ENCODE measurements around the gene CRHBP.
"Not testable (repeated sequence)": the region's sequence is repeated elsewhere in the genome, so short reads cannot be mapped to it uniquely, and the experiment has no call there.

The CRHBP gene, protein sequence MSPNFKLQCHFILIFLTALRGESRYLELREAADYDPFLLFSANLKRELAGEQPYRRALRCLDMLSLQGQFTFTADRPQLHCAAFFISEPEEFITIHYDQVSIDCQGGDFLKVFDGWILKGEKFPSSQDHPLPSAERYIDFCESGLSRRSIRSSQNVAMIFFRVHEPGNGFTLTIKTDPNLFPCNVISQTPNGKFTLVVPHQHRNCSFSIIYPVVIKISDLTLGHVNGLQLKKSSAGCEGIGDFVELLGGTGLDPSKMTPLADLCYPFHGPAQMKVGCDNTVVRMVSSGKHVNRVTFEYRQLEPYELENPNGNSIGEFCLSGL

DNA sequence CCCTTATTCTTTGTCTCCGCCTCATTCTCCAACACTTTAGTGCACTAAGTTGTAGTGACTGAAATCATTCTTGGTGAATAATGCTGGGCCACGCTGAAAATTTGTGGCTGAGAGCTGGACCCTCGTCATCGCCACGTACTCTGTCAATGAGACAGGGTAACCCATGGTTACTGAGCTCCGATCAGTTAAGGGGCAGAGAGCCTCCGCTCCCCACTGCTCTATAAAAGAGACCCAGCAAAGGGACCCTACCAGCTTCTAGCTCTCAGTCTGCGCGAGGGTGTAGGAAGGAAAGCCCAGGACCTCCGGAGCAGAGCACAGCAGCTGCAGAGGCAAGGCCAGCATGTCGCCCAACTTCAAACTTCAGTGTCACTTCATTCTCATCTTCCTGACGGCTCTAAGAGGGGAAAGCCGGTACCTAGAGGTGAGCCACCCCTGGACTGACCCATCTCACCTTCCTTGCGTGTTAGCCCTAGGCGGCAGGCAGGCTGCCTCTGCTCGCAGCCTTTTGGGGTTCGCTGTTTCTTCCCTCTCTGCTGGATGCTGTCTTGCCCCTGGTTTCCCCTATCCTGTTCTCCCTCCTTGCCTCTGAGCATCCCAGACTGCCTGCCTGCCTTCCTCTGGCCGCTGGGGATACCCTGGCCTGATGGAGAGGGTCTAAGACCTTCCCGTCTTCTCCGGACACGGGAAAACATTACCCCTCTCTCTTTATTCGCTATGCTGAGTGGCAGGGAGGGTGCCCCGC, at the start of gene CRHBP:
CRHBP (plus strand) TSS at position 251 of the 742 bp plus-strand sequence; CDS start at position 341, 90 bp downstream.
- no peak within 1 kb of the TSS for H3K4me3 ChIP-seq (ENCODE audit: low read length)
- no peak for TF ChIP-seq ZNF274 (IDR thresholded peaks at IDR 0.05; ENCODE audit: low read depth, low read length)

DNA sequence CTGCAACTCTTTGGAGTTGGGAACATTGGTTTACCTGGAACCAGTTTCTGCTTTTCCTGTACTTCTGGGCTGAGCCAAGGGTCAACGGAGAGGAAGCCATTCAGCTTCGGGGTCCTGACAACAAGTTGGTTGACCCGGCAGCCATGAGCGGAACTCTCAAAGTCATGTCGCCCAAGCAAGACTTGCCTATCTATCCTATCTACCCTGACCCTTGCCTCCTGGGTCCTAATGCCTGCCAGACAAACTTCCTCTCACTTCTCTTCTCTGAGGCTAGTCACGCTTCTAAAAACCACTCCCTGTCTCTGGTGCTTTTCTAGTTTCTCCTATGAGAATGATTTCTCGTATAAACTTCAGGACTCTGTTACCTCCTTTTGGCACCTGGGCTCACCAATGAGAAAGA, 44.7 kb upstream of the CRHBP start:
- no peak overlapping the region for H3K4me3 ChIP-seq (ENCODE audit: low read length)
- no peak for TF ChIP-seq ZNF274 (IDR thresholded peaks at IDR 0.05; ENCODE audit: low read depth, low read length)

DNA sequence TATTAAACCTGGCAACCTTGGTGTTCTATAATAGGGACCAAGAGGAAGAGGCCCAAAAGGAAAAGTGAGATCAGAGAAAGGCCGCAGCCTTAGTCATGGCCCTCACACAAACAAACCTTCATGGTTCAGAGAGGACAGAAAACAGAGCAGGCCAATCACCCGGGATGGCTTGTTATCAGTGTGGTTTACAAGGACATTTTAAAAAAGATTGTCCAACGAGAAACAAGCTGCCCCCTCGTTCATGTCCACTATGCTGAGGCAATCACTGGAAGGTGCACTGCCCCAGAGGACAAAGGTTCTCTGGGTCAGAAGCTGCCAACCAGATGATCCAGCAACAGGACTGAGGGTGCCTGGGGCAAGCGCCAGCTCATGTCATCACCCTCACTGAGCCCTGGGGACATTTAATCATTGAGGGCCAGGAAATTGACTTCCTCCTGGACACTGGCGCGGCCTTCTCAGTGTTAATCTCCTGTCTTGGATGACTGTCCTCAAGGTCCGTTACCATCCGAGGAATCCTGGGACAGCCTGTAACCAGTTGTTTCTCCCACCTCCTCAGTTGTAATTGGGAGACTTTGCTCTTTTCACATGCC, 42.4 kb upstream of the CRHBP start:
- H3K4me3 ChIP-seq (ENCODE audit: low read length): not testable (repeated sequence)

DNA sequence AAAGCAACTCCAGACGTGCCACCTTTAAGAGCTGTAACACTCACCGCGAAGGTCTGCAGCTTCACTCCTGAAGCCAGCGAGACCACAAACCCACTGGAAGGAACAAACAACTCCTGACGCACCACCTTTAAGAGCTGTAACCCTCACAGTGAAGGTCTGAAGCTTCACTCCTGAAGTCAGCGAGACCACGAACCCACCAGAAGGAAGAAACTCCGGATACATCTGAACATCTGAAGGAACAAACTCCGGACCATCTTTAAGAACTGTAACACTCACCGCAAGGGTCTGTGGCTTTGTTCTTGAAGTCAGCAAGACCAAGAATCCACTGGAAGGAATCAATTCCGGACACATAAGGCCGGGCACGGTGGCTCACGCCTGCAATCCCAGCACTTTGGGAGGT, 38.2 kb upstream of the CRHBP start:
- not testable (repeated sequence) for H3K4me3 ChIP-seq (ENCODE audit: low read length)

DNA sequence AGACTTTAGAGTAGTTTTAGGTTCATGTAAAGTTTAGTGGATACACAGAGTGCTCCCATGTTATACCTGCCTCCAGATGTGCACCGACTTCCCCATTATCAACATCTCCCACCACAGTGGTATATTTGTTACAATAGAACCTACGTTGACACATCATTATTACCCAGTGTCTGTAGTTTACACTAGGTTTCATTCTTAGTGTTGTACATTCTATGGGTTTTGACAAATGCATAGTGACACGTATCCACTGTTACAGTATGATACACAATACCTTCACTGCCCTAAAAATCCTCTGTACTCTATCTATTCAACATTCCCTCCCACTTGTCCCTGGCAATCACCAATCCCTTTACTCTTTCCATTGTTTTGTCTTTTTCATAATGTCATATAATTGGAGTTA, 34.3 kb upstream of the CRHBP start:
- TF ChIP-seq ZNF274 (IDR thresholded peaks at IDR 0.05; ENCODE audit: low read depth, low read length): no peak
- H3K4me3 ChIP-seq (ENCODE audit: low read length): no peak overlapping the region

DNA sequence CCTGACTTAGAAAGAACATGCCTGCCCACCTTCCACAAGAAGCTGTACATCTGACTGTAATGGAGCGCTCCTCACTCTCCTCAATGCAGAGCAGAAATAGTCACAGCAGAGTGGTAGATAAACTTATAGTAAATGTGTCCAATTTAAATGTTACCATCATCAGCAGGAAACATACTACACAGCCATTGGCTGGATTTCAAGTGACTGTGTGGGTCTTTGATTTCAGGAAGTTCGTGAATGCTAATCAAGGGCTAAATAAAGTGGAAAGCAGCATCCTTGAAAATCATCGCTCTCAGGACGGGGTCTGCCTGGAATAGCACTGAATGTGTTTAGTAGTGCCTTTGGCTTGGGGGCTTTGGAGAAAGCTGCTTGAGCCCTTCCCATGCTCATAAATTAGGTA, 32.4 kb upstream of the CRHBP start:
- no peak for TF ChIP-seq ZNF274 (IDR thresholded peaks at IDR 0.05; ENCODE audit: low read depth, low read length)
- H3K4me3 ChIP-seq (ENCODE audit: low read length): no peak overlapping the region

DNA sequence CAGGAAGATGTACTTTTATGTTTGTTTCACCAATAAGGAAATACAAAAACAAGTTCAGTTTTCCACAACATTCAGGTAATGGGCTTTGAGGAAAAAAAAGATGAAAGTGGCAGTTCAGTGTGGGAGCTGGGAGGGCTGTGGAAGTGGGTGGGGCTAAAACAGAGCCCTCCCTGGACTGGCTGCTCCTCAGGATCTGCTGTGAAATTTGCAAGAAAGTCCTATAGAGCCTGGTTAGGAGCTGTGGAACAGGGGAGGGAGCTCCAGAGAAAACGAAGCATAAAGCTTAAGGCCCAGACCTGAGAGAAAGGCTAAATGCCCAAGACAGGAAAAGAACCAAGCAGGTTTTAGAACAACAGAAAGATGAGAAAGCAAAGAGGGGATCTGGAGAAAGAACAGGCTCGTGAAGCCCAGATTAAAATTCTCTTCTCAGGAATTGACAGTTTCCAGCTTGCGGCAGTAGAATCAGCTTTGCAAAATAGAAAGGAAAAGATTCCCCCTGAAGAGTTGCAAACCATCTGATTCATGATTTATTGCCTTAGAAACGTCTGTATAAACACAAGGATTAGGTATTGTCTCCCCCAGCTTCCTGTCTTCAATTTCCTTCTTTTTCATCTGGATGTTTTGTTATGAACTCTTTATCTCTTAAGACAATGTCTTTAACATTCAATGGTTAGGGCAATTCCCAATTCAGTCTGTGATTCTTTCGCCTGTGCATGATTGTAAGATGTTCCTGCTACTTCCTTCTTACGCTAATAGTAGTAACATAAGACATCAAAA, 26.3 kb upstream of the CRHBP start:
- no peak overlapping the region for H3K4me3 ChIP-seq (ENCODE audit: low read length)
- TF ChIP-seq ZNF274 (IDR thresholded peaks at IDR 0.05; ENCODE audit: low read depth, low read length): no peak

DNA sequence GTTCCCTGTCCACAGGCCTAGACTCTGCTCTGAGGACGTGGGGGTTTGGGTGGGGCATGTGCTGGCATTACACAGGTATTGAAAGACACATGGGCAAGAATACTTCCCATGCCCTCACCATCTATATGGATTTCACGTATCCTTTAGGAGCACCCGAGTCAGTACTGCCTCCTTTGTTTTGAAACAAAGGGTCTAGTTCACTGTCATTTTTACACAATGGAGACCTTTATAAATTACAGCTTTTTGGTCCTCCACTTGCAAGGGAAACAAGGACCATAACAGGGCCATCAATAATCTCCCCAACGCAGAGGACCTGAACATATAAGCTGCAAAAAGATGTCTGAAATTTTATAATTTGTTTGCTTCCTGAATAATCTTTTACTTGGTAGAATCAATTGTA, 24.9 kb upstream of the CRHBP start:
- no peak overlapping the region for H3K4me3 ChIP-seq (ENCODE audit: low read length)
- TF ChIP-seq ZNF274 (IDR thresholded peaks at IDR 0.05; ENCODE audit: low read depth, low read length): no peak

DNA sequence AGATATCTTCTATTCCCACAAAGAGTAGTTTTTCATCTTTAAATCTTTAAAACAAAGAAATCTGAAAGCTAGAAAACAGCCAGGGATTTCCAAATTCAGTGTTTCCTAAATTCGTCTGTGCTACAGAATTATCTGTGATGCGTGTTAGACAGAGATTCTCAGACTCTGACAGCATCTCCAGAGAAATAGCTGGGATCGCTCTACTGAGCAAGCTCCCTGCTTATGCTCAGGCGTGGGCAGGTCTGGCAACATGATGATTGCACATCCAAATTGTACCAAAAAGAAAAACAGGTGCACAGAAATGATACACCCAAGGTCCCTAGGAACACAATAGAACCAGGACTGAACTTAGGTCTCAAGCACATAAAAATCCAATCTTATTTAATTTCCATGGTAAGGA, 22.8 kb upstream of the CRHBP start:
- H3K4me3 ChIP-seq (ENCODE audit: low read length): no peak overlapping the region
- TF ChIP-seq ZNF274 (IDR thresholded peaks at IDR 0.05; ENCODE audit: low read depth, low read length): no peak

DNA sequence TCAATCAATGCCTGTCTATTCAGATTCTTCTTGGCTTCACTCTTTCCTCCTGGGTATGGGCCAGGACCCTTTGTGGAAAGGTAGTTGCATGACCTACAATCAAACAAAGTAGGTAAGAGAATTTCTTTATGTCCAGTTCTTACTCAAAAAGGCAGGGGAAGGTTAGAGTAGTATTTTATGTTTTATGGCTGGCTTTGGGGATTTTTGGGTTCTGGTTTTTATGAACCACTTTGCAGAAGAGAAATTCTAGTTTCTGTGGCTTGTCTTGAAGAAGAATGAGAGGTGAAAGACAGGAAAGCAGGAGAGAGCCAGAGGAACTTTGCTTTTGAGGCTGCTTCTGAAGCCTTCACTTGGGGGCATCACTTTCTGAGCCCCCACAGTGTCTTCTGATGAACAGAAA, 14.7 kb upstream of the CRHBP start:
- TF ChIP-seq ZNF274 (IDR thresholded peaks at IDR 0.05; ENCODE audit: low read depth, low read length): no peak
- no peak overlapping the region for H3K4me3 ChIP-seq (ENCODE audit: low read length)

DNA sequence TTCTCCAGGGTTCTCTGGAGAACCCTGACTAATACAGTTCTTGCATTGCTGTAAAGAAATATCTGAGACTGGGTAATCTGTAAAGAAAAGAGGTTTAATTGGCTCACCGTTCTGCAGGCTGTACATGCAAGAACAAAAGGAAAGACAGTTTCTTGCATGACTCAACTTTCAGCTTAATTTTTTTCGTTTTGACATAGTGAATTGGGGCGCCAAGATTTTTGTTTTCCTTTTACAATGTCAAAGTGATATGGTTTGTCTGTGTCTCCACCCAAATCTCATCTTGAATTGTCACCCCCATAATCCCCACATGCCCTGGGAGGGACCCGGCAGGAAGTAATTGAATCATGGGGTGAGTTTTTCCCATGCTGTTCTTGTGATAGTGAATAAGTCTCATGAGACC, 11.8 kb upstream of the CRHBP start:
- TF ChIP-seq ZNF274 (IDR thresholded peaks at IDR 0.05; ENCODE audit: low read depth, low read length): no peak
- H3K4me3 ChIP-seq (ENCODE audit: low read length): no peak overlapping the region

DNA sequence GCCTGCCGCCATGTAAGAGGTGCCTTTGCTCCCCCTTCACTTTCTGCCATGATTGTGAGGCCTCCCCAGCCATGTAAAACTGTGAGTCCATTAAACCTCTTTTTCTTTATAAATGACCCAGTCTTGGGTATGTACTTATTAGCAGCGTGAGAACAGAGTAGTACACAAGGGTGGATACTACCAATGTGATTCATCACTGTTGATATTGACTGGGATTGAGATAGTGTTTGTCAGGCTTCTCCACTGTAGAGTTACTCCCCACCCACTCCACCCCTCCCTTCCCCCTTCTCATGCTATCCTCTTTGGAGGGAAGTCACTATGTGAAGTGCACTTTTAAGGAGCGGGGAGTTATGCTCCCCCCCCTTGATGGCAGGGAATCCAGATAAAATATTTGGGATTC, 11.4 kb upstream of the CRHBP start:
- no peak overlapping the region for H3K4me3 ChIP-seq (ENCODE audit: low read length)
- TF ChIP-seq ZNF274 (IDR thresholded peaks at IDR 0.05; ENCODE audit: low read depth, low read length): no peak

DNA sequence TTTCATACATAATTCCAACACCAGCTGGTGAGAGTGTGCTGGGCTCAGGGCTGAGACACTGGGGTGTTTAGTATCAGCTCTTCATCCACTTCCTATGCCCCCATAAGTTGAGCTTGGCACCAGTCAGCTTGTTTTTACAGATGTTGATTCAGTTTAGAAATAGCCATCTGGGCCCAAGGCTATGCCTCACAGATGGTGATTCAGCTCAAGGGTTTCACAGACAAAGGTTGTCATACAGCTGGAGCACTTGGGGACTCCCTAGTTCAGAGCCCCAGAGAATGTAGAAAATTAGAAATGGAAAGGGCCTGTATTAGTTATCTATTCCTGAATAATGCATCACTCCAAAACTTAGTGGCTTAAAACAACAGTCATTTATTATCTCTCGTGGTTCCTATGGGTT, 10.3 kb upstream of the CRHBP start:
- no peak for TF ChIP-seq ZNF274 (IDR thresholded peaks at IDR 0.05; ENCODE audit: low read depth, low read length)
- H3K4me3 ChIP-seq (ENCODE audit: low read length): no peak overlapping the region

DNA sequence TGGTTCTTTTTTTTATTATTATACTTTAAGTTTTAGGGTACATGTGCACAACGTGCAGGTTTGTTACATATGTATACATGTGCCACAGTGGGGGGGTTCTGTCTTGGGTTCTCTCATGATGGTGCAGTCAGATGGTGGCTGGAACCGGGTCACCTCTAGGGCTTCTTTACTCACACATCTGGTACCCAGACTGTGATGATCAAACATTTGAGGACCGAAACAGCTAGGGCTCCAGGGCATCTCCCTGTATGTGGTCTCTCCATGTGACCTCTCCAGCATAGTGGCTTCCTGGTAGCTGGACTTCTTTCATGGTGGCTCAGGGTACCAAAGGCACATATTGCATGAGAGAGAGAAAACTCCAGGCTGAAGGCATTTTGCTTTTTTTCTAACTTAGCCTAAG, 9.8 kb upstream of the CRHBP start:
- TF ChIP-seq ZNF274 (IDR thresholded peaks at IDR 0.05; ENCODE audit: low read depth, low read length): no peak

DNA sequence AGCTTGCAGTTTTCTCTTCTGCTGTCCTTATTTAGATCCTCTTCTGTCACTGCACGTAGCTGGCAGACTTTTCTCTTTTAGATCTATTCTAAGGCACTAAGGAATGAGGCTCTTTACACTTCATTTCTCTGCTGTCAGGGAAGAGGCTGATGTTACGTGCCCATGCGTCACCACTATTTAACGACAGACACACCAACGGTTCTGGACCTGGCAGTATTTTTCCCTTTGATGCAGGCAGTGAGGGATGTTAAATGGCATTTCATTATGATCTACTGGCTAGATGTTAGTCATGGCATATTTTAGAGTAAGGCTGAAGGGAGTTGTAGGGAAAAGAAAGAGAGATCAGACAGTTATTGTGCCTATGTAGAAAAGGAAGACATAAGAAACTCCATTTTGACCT, 8.2 kb upstream of the CRHBP start:
- TF ChIP-seq ZNF274 (IDR thresholded peaks at IDR 0.05; ENCODE audit: low read depth, low read length): no peak

More for the DNA sequence above, 9.8 kb upstream of the CRHBP start:
- H3K4me3 ChIP-seq (ENCODE audit: low read length): no peak overlapping the region

DNA sequence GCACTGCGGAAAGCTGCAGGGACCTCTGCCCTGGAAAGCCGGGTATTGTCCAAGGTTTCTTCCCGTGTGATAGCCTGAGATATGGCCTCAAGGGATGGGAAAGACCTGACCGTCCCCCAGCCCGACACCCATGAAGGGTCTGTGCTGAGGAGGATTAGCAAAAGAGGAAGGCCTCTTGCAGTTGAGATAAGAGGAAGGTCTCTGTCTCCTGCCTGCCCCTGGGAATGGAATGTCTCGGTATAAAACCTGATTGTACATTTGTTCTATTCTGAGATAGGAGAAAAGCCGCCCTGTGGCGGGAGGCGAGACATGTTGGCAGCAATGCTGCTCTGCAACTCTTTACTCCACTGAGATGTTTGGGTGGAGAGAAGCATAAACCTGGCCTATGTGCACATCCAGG, 7.6 kb upstream of the CRHBP start:
- H3K4me3 ChIP-seq (ENCODE audit: low read length): not testable (repeated sequence)

More for the DNA sequence above, 8.2 kb upstream of the CRHBP start:
- no peak overlapping the region for H3K4me3 ChIP-seq (ENCODE audit: low read length)
